ENCODE results near the gene ATP6V1G3.

GRCh38 chr1:198552668-198553416 is 12.4 kb upstream of the ATP6V1G3 start:
- TF ChIP-seq CTCF (conservative IDR thresholded peaks at IDR 0.05; ENCODE audit: low read length): peak; percentile 66
- no peak for TF ChIP-seq EZH2phosphoT487 (IDR thresholded peaks at IDR 0.05; ENCODE audit: borderline replicate concordance, low read depth, low read length)
